Measurements from ENCODE around the gene ZSWIM4.

Gene ZSWIM4

DNA sequence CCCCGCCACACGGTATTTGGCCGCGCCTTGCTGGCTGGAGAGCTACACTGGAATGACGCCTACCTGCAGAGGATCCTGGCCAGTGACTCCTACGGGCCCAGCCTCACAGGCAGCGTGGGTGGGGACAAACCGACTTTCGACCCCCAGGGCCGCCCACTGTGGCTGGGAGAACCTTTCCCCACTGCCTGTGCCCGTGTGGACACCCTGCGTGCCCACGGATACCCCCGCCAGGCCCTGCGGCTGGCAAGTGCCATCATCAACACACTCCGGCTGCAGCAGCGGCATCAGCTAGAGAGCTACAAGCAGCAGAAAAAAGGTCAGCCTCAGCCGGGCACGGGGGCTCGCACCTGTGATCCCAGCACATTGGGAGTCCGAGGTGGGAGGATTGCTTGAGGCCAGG lies 19.3 kb downstream of the ZSWIM4 start:
- DNase-seq = no peak

DNA sequence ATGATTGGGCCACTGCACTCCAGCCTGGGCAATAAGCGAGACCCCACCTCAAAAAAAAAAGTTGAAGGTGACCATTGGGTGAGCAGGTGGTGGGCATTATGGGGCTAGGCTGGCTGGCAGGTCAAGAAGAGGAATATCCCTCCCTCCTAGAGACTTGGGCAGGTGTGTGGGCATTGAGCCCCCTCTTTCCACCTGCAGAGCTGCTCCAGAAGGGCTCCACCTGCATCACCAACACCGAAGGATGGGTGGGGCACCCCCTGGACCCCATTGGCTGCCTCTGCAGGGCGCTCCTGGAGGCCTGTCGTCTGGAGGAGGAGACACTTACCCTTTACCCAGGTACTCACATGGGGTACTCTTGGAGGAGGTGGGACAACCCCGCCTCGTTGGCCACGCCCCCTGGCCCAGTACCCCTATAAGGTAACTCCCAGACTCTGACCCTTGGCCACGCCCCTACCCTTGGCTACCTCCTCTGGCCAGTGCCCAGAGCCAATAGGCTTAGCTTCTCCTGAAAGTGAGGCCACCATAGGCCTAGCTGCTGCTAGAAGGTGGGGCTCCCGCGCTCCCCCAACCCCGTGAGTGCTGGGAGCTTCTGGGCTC lies 21.9 kb downstream of the ZSWIM4 start:
- no peak for DNase-seq

GRCh38 chr19:13817615-13818371 lies 22.6 kb downstream of the ZSWIM4 start:
- no peak for DNase-seq

GRCh38 chr19:13819238-13819637 lies 24.0 kb downstream of the ZSWIM4 start:
- no peak for DNase-seq

- DNase-seq = no peak
Measured at GRCh38 chr19:13821292-13821691, 26.0 kb downstream of the ZSWIM4 start.

GRCh38 chr19:13823256-13823655 lies 28.0 kb downstream of the ZSWIM4 start:
- DNase-seq = no peak

- DNase-seq = no peak
Measured at GRCh38 chr19:13823901-13824300, 28.7 kb downstream of the ZSWIM4 start.

- DNase-seq = no peak
Measured at GRCh38 chr19:13824703-13825102, 29.5 kb downstream of the ZSWIM4 start.

DNA sequence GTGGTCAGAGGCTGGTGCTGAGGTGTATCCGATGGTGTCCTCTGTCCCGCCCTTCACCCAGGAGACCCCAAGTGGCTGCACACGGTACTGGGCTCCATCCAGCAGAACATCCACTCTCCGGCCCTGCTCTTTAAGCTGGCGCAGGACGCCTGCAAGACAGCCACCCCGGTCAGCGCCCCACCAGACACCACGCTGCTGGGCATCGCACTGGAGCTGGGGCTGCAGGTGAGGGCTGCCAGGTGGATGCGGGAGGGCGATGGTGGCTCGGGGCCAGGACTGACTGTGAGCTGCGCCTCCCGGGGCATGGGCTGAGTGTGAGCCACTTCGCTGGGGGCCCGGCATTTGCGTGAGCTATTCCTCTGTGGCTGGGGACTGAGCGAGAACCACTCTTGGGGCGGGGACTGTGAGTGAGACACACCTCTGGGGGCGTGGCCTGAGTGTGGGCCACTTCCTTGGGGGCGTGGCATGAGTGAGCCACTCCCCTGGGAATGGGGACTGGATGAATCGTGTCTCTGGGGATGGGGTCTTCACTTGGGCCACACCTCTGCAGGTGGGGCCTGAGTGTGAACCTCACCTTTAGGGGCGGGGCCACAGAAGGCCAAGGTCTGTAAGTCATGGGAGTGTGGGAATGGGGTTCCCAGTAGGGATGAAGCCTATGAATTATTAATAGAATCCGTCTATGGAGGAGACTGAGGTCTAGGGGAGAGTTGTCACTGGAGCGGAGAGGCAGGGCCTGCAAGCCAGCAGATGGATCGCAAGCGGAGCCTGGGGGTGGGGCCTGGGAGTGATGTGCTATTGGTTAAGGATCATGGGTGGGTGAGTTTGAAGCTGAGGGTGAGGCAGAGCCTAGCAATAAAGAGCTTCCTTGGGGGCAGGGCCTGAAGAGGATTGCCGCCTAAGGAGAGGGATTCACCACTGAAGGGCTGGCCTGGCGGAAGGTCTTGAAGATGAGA lies 30.5 kb downstream of the ZSWIM4 start:
- no peak for DNase-seq

DNA sequence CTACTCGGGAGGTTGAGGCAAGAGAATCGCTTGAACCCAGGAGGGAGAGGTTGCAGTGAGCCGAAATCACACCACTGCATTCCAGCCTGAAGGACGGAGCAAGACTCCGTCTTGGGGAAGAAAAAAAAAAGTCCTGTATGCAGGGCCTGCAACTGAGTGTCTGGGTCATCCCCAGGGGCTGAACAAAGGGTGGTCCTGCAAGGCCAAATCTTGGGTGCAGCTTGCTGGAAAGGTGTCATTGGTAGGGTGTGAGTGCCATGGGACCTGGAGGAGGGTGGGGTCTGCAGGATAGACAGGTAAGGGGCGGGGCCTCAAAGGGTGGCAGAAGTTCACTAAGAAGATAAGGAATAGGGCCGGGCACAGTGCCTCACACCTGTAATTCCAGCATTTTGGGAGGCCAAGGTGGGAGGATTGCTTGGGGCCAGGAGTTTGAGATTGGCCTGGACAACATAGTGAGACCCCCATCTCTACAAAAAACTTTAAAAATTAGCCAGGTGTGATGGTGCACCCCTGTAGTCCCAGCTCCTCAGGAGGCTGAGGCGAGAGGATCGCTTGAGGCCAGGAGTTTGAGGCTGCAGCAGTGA lies 31.5 kb downstream of the ZSWIM4 start:
- DNase-seq = no peak

DNA sequence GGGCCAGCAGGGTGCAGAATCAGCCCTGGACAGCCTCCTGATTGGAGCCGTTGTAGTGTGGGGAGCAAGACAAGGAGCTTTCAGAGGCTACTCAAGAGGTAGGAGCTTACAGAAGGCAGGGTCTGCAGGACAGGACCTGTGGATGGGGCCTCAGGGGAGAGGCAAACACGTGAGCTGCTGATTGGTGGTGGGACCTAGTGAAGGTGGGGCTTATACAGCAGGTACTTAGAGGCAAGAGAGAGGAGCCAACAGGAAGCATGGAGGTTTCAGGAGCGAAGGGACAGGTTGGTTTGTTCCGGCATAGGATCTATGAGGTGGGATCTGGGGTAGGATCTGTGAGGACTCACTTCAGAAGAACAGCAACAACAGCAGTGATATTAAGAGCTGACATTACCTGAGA lies 32.4 kb downstream of the ZSWIM4 start:
- DNase-seq = no peak

DNA sequence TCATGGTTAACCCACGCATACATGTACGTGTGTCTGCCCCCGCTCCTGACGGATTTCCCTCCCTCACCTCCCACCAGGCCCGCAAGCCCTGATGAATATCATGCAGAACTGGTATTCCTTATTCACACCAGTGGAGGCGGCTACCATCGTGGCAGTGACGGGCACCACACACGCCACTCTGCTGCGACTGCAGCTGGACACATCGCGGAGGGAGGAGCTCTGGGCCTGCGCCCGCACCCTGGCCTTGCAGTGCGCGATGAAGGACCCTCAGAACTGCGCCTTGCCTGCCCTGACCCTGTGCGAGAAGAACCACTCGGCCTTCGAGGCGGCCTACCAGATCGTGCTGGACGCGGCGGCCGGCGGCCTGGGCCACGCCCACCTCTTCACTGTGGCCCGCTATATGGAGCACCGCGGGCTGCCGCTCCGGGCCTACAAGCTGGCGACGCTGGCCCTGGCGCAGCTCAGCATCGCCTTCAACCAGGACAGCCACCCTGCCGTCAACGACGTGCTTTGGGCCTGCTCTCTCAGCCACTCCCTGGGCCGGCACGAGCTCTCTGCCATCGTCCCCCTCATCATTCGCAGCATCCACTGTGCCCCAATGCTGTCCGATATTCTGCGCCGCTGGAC lies 35.0 kb downstream of the ZSWIM4 start:
- no peak for DNase-seq

- no peak for DNase-seq
Measured at GRCh38 chr19:13830741-13831536, 35.7 kb downstream of the ZSWIM4 start.

GRCh38 chr19:13831537-13832467 lies 36.6 kb downstream of the ZSWIM4 start:
- DNase-seq = no peak

- DNase-seq = peak; percentile 88
Measured at GRCh38 chr19:13833330-13834243, 38.3 kb downstream of the ZSWIM4 start.

- DNase-seq = no peak
Measured at GRCh38 chr19:13834244-13835069, 39.2 kb downstream of the ZSWIM4 start.

GRCh38 chr19:13835791-13836723 lies 40.8 kb downstream of the ZSWIM4 start:
- DNase-seq = no peak

Data from NCI-H1092 (cell line).